ENCODE results near the gene ABHD8.

GRCh38 chr19:17285415-17286135, 17.6 kb downstream of the ABHD8 start:
- TF ChIP-seq CTCF (IDR thresholded peaks at IDR 0.05) (no peak), POLR2A (IDR thresholded peaks at IDR 0.05) (no peak)

Data from heart left ventricle (tissue), 13 donors.